Activated CD8-positive, alpha-beta T cell treated with anti-CD3 and anti-CD28 coated beads for 36 hours (primary cell): ENCODE data around the gene COBLL1. TPM values are rescaled to one million over a fixed set of nuclear protein-coding genes. Genes with fewer than 3 reads are reported as not detected.
"Not testable (repeated sequence)": the region's sequence is repeated elsewhere in the genome, so short reads cannot be mapped to it uniquely, and the experiment has no call there.

Experiments used
- ATAC-seq: fragments of 200-7000 bp; cut with Tn5 transposase; one replicate; pipeline ENCODE4 v1.10.0; 2021; ENCODE audit warnings: mild to moderate bottlenecking, moderate library complexity
- CTCF ChIA-PET: fragments of 350-600 bp; sonication (Branson Sonifier 250); formaldehyde crosslinking; loops from one replicate; lab custom pipeline; 2021; ENCODE audit warnings: antibody characterized with exemption; lab: Charles Lee
- POLR2A ChIA-PET: fragments of 350-600 bp; sonication (Branson Sonifier 250); formaldehyde crosslinking; loops from one replicate; lab custom pipeline; 2021; ENCODE audit warnings: antibody characterized with exemption; lab: Charles Lee
- DNase-seq: peaks from one replicate; pipeline ENCODE4 v3.0.0-alpha.2; 2020
- H3K27ac Mint-ChIP-seq: one replicate; pipeline ENCODE4 v1.8.0; 2021; ENCODE audit warnings: mild to moderate bottlenecking, mixed read lengths
- H3K27me3 Mint-ChIP-seq: one replicate; pipeline ENCODE4 v1.8.0; 2021; ENCODE audit warnings: mixed read lengths
- H3K36me3 Mint-ChIP-seq: one replicate; pipeline ENCODE4 v1.8.0; 2021; ENCODE audit warnings: low read depth, mixed read lengths
- H3K4me1 Mint-ChIP-seq: one replicate; pipeline ENCODE4 v1.8.0; 2021; ENCODE audit warnings: low read depth, mixed read lengths
- H3K4me3 Mint-ChIP-seq: one replicate; pipeline ENCODE4 v1.8.0; 2021; ENCODE audit warnings: mild to moderate bottlenecking, moderate library complexity, mixed read lengths
- H3K9me3 Mint-ChIP-seq: one replicate; pipeline ENCODE4 v1.8.0; 2021; ENCODE audit warnings: mixed read lengths
- CTCF ChIP-seq: fragments of 200-600 bp; IDR thresholded peaks from one replicate; pipeline ENCODE4 v1.8.0; 2022; ENCODE audit warnings: antibody characterized with exemption, mild to moderate bottlenecking
- intact Hi-C: fragments of 100-400 bp; cut with micrococcal nuclease; formaldehyde crosslinking; loops from one replicate; pipeline ENCODE4 v1.10.0; 2022
- total RNA-seq, 2 experiments: library from RNA; stranded (reverse); gene quantifications; one replicate each; pipeline ENCODE4 v1.2.3, GENCODE V29; 2021

The COBLL1 gene
- total RNA-seq, 2 experiments from 2014 or later = 0.36 to 0.68 TPM

DNA sequence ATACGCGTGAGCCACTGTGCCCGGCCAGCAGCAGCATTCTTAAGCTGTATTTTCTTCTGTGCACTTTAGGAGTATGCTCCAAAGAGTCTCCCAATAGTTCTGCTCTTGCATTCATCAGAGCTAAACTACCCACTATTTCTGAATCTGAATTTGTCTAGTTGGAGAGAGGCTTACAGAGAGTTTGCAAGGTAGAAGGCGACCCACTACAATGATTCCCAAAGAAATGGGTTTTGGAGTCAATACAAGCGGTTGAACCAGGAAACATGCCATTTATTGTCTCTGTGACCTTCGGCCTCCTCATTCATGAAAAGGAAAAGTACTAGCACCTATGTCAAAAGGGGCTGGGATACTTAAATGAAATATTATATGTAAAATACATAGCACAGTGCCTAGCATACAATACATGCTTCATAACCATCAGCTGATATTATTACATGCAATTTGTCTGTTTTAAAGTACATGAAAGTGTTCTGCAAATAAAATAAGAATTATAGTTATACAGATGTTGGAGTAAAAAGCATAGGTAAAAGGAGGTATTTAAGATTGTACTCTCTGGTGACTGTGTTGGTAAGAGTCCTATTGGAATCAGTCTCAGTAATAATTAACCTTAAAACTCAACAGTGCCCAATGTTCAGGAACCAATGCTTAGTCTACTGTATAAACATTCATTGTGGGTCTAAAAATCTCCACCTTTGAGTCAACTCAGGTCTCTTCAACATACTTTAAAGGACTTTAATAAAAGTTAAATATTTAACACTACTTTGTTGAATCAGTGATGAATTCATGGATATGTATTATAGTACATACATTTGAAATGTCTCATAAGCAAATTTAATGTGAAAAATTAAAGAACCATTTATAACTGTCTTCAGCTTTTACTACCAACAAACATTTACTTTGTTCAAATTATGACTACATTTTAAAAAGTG is 130.5 kb downstream of the COBLL1 start:
- DNase-seq (no peak), ATAC-seq (no peak)
- Mint-ChIP-seq H3K4me3 (no peak overlapping the region), H3K27ac (no peak overlapping the region), H3K36me3 (no peaks in the 10 kb centered on the region), H3K4me1 (no peaks in the 10 kb centered on the region), H3K27me3 (no peaks in the 10 kb centered on the region), H3K9me3 (no peaks in the 10 kb centered on the region)
- POLR2A ChIA-PET = no interaction called here
- no peak for TF ChIP-seq CTCF
- CTCF ChIA-PET = no interaction called here
- intact Hi-C loops = no loop called here

DNA sequence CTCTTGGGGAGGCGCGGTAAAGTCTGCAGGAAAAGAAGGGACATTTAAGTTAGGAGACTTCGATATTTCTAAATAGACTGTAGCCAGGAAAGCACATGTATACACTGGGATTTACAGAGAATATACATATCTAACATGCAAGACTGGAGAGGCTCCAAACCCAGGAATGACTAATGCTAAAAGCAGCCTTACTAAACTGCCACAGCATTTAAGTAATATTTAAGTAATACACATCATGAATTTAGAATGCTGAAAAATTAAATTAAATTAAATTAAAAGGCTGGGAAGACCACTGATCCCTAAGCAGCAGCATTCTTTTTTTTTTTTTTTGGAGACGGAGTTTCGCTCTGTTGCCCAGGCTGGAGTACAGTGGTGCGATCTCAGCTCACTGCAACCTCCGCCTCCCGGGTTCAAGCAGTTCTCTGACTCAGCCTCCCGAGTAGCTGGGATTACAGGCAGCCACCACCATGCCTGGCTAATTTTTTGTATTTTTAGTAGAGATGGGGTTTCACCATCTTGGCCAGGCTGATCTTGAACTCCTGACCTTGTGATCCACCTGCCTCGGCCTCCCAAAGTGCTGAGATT is 131.3 kb downstream of the COBLL1 start:
- H3K27me3 Mint-ChIP-seq, H3K27ac Mint-ChIP-seq, H3K36me3 Mint-ChIP-seq, intact Hi-C loops, ATAC-seq, CTCF ChIA-PET, POLR2A ChIA-PET, H3K4me1 Mint-ChIP-seq, H3K4me3 Mint-ChIP-seq, DNase-seq, H3K9me3 Mint-ChIP-seq: not testable (repeated sequence)

- TF ChIP-seq CTCF = no peak
- no peak overlapping the region for H3K4me3 Mint-ChIP-seq
- H3K27me3 Mint-ChIP-seq = no peaks in the 10 kb centered on the region
- no peaks in the 10 kb centered on the region for H3K4me1 Mint-ChIP-seq
- intact Hi-C loops = no loop called here
- H3K36me3 Mint-ChIP-seq = no peaks in the 10 kb centered on the region
- ChIA-PET CTCF (interaction anchor here (0.8 to 1.4 kb wide), 2 partner anchors 10 to 146 kb away, joined by 3 read pairs; no protein-coding TSS in a partner anchor), POLR2A (no interaction called here)
- no peaks in the 10 kb centered on the region for H3K9me3 Mint-ChIP-seq
- H3K27ac Mint-ChIP-seq = no peak overlapping the region
- DNase-seq (no peak), ATAC-seq (no peak)
These were observed 135.1 kb downstream of the COBLL1 start for GRCh38 chr2:164706522-164706921.

DNA sequence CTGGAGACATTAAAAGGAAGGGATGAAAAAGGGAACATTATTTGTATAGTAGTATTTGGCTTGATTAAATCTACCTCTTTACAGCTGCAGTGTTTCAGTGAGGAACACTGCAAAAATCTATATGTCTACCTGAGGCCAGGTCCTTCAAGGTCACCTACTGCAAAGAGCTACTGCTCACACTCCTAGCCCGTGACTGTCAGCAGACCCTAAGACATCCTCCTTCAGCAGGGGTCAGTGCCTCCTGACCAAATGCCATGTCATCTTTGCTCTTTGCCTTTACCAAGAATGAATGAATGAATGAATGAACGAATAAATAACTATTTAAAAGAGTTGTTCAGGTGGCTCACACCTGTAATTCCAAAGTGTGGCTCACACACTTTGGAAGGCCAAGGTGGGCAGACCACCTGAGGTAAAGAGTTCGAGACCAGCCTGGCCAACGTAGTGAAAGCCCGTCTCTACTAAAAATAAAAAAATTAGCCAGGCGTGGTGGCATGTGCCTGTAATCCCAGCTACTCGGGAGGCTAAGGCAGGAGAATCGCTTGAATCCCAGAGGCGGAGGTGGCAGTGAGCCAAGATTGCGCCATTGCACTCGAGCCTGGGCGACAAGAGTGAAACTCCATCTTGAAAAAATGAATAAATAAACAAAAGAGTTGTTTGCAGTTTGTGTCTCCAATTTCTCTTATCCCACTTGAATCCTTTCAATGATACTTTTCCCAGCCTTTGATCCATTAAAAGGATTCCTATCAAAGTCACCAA is 136.0 kb downstream of the COBLL1 start:
- DNase-seq (no peak), ATAC-seq (no peak)
- H3K36me3 Mint-ChIP-seq = no peaks in the 10 kb centered on the region
- intact Hi-C loops = no loop called here
- no peaks in the 10 kb centered on the region for H3K4me1 Mint-ChIP-seq
- POLR2A ChIA-PET = no interaction called here
- CTCF ChIA-PET = interaction anchor here (0.6 to 1.3 kb wide), 2 partner anchors 14 to 33 kb away, joined by 3 read pairs; no protein-coding TSS in a partner anchor
- no peak overlapping the region for H3K27ac Mint-ChIP-seq
- no peaks in the 10 kb centered on the region for H3K27me3 Mint-ChIP-seq
- no peak for TF ChIP-seq CTCF
- H3K4me3 Mint-ChIP-seq = no peak overlapping the region
- no peaks in the 10 kb centered on the region for H3K9me3 Mint-ChIP-seq

GRCh38 chr2:164703915-164704706 is 137.5 kb downstream of the COBLL1 start:
- Mint-ChIP-seq H3K4me3 (no peak overlapping the region), H3K9me3 (no peaks in the 10 kb centered on the region), H3K36me3 (no peaks in the 10 kb centered on the region), H3K27ac (no peak overlapping the region), H3K27me3 (no peaks in the 10 kb centered on the region), H3K4me1 (no peaks in the 10 kb centered on the region)
- ATAC-seq = no peak
- intact Hi-C loops = no loop called here
- ChIA-PET CTCF (interaction anchor here (0.5 to 0.9 kb wide), 2 partner anchors 13 to 1170 kb away, joined by 3 read pairs; no protein-coding TSS in a partner anchor), POLR2A (no interaction called here)
- TF ChIP-seq CTCF = no peak
- no peak for DNase-seq
